ENCODE measurements around the gene CAPZB.
"Not testable (repeated sequence)": the region's sequence is repeated elsewhere in the genome, so short reads cannot be mapped to it uniquely, and the experiment has no call there.

CAPZB gene

DNA sequence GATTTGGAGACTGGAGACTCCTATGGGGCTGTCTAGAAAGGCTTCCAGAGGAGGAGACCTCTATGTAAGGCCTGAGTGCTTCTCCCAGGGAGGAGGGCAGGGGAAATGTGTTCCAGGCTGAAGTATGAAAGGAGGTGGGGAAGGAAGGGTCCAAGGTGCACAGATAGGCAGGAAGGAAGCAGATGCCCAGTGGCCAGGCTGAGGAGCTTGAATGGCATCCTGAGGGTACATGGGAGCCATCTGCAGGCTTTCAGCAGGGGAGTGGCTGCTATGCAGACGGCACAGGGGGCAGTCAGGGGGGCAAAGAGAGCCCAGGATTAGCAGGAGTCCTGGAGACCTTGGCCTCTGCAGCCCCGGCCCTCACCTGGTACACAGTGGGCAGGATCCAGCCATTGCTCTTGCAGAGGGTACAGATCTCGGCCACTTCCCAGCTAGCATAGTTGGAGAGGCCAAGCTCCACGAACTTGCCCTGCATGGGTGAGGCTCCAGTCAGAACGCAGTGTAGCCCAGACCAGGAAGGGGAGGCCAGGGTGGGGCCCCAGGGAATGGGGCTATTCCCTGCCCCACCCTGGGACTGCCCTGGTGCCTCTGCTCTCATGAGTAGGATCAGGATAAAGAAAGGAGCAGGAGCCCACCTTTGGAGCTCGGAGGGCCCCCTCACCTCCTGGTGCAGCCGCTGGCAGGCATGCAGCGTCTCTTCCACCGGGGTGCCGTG, 177.4 kb downstream of the CAPZB start:
- DNase-seq: no peak

DNA sequence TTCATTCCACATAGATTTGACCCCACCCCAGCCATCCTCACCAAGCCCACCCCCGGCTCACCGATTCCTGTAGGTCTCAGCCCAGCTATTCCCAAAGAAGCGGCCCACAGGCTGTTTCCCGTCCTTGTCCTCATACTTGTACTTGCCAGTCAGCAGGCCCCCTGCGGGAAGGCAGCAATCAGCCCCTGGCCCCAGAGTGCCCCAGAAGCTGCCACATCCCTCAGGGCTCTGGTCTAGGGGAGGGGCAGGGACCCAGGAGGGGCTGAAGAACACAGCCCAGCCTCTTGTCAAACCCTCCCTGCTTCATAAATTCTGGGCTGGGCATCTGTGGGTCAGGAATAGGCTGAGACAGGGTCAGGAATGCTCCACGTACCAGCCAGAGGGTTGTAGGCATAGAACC, 178.4 kb downstream of the CAPZB start:
- no peak for DNase-seq

DNA sequence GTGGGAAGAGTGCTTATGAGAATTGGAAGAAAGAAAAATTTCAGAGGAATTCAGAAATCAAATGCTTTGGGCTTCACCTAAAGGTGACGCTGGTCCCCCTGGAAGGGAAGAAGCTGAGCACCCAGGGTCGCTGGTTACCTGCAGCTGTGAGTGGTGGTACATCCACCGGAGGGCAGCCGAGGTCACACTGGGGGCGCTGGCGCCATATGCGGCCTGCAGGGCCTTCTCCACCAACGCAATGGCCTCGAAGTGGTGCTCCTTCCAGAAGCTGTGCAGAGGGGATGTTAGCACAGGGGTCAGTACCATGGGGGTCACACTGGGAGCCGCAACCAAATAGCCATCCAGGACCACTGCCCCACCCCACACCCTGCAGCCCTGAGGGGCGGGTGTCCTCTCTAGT, 179.5 kb downstream of the CAPZB start:
- no peak for DNase-seq

DNA sequence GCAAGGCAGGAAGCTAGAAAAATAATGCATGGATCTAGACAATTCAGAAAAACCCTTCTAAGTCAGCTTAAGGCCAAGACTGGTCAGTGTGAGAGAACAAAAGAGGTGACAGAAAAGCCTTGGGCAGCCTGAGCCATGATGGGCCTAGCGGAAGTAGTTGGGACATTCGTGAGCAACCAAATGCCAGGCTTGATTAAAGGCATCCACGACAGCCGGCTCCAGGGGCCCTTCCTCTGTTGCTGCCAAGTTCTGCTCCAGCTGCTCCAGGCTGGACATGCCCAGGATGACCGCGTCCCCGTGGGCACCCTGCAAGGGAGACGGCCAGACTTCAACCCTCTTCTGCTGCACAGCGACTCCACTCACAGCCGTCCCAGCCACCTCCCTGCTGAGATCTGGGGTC, 181.3 kb downstream of the CAPZB start:
- not testable (repeated sequence) for DNase-seq

DNA sequence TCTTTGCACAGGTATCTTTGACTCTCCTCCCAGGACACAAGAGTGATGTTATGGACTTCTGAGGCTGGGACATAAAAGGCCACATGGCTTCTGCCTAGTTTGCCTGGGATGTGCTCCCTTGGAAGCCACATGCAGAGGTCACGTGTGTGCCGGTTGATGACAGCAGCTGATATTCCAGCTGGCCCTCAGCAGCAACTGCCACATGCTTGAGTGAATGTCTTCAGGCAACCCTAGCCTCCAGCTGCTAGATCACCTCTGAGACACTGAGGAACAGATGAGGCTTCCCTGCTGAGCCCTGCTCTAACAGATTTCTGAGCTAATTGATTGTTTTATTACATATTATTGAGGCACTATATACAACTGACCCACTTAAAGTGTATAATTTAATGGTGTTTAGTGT, 185.1 kb downstream of the CAPZB start:
- no peak for DNase-seq

DNA sequence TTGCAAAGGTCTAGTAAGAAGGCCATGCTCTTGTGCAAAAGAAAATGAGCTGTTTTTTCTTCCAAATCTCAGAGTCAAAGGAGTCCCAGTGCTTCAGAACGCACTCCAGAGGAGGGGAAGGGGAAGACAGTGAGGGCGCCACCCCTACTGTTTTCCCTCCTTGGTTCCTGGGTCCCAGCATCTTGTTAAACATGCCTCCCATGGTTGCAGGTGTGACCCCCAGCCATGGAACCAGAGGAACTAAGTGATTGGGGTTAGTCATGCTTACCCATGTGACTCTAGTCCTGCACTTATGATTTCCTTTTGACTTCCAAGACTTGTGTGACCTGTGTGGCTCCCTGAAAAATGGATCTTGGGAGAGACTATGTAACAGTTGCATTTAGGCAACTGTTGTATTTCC, 190.7 kb downstream of the CAPZB start:
- DNase-seq: no peak

DNA sequence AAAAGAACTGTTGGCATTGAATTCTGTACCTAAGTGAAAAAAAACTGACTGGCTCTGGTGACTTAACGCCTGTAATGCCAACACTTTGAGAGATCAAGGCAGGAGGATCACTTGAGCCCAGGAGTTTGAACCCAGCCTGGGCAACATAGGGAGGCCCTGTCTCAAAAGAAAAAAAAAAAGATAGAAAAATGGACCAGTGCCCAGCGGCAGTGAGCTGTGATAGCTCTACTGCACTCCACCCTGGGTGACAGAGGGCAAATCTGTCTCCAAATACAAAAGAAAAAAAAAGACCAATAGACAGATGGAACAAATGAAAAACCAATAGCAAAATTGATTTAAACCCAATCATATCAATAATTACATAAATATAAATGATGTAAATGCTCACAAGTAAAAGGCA, 196.1 kb downstream of the CAPZB start:
- no peak for DNase-seq

Data from NCI-H446 (cell line).